GM21529 (cell line): ENCODE data around the gene GALK1.

Source experiments
- ATAC-seq: cut with Tn5 transposase; IDR thresholded peaks from one replicate; pipeline ENCODE4 v1.9.1; 2021; ENCODE audit not compliant: unreplicated experiment

Gene GALK1

DNA sequence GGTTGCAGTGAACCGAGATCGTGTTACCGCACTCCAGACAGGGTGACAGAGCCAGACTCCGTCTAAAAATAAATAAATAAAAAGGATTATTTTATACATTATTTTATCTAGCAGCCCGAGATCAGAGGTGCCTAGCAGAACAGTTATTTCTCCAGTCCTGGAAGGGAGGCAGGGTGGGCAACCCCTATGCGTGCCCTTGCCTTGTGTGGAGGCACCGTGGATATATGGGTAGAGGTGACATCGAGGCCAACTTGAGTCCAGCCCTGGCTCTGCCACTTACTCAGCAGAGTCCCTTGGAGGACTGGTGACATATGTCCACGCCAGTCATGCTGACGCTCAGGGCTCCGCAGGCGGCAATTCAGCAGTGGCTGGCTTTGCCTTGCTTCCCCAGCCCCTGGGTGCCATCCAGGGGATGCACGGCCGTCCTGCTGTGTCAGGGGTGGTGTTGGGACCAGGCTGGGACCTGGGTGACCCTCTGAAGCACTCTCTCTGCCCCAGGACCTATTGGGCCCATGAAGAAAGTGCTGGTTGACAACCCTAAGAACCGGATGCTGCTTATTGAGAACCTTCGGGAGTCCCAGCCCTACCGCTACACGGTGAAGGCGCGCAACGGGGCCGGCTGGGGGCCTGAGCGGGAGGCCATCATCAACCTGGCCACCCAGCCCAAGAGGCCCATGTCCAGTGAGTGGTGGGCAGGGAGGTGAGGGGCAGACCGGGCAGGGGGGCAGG lies 13.2 kb downstream of the GALK1 start:
- no peak for ATAC-seq

GRCh38 chr17:75750661-75751423 lies 14.2 kb downstream of the GALK1 start:
- no peak for ATAC-seq

GRCh38 chr17:75749545-75750389 lies 15.2 kb downstream of the GALK1 start:
- peak; percentile 45 for ATAC-seq

DNA sequence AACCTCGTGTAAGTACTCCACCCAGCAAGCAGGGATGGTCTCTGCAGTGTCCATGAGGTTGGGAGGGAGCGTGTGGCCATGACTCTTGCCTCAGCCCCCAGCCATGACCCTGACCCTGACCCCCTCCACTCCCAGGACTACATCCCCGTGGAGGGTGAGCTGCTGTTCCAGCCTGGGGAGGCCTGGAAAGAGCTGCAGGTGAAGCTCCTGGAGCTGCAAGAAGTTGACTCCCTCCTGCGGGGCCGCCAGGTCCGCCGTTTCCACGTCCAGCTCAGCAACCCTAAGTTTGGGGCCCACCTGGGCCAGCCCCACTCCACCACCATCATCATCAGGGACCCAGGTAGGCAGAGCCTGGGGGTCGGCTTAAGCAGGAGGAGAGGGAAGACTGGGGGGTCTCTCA lies 16.3 kb downstream of the GALK1 start:
- no peak for ATAC-seq

DNA sequence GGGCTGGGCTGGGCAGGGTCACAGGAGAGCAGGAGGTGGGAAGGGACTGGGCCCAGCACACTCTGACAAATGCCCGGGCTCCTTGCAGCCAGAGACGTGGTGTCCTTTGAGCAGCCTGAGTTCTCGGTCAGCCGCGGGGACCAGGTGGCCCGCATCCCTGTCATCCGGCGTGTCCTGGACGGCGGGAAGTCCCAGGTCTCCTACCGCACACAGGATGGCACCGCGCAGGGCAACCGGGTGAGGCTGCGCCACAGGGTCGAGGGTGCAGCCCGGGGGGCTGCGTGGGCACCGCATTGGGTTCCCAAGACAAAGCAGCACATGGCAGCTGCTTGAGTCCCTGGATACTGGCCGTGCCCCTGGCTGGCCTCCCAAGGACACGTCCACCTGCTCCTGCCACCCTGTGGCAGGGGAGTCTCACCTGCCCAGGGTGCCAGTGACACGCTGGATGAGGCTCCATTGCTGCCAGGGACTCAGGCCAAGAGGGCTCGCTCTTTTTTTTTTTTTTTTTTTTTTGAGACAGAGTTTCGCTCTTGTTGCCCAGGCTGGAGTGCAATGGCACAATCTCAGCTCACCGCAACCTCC lies 21.3 kb downstream of the GALK1 start:
- no peak for ATAC-seq

DNA sequence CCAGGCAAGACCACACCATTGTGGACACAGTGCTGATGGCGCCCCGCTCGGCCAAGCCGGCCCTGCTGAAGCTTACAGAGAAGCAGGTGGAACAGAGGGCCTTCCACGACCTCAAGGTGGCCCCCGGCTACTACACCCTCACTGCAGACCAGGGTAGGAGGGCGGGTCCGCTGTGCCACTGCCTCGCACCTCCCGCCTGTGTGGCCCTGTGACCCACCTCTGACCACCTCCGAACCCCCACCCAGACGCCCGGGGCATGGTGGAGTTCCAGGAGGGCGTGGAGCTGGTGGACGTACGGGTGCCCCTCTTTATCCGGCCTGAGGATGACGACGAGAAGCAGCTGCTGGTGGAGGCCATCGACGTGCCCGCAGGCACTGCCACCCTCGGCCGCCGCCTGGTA lies 22.7 kb downstream of the GALK1 start:
- no peak for ATAC-seq

- ATAC-seq: no peak
Measured at GRCh38 chr17:75740631-75741077, 24.3 kb downstream of the GALK1 start.

- no peak for ATAC-seq
Measured at GRCh38 chr17:75740215-75740614, 24.8 kb downstream of the GALK1 start.

DNA sequence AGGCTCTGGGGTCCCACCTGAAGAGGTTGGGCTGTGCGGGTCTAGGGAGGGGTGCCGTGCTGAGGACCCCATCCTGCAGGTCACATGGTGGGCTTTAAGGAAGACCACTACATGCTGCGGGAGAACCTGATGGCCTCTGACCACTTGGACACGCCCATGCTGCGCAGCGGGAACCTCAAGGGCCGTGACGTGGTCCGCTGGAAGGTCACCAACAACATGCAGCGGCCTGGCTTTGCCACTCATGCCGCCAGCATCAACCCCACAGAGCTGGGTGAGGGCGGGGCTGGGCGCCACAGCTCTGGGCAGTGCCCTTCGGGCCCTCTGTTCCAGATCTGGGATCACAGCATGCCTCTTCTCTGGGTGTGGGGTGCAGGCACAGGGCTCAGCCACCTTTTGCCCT lies 25.2 kb downstream of the GALK1 start:
- ATAC-seq: no peak

DNA sequence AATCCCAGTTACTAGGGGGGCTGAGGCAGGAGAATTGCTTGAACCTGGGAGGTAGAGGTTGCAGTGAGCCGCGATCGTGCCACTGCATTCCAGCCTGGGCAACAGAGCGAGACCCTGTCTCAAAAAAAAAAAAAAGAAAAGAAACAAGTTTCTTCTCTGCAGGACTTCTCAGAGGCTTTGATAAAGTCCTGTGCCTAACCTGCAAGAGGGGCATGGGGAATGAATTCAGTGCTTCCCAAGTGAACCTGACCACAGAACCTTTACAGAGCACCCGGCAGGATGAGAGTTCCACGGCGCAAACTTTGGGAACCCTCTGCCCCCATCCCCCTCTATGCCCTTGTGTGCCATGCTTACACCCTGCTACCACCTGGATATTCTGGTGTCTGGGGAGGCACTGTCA lies 25.8 kb downstream of the GALK1 start:
- no peak for ATAC-seq

- ATAC-seq: no peak
Measured at GRCh38 chr17:75738218-75738802, 26.7 kb downstream of the GALK1 start.

DNA sequence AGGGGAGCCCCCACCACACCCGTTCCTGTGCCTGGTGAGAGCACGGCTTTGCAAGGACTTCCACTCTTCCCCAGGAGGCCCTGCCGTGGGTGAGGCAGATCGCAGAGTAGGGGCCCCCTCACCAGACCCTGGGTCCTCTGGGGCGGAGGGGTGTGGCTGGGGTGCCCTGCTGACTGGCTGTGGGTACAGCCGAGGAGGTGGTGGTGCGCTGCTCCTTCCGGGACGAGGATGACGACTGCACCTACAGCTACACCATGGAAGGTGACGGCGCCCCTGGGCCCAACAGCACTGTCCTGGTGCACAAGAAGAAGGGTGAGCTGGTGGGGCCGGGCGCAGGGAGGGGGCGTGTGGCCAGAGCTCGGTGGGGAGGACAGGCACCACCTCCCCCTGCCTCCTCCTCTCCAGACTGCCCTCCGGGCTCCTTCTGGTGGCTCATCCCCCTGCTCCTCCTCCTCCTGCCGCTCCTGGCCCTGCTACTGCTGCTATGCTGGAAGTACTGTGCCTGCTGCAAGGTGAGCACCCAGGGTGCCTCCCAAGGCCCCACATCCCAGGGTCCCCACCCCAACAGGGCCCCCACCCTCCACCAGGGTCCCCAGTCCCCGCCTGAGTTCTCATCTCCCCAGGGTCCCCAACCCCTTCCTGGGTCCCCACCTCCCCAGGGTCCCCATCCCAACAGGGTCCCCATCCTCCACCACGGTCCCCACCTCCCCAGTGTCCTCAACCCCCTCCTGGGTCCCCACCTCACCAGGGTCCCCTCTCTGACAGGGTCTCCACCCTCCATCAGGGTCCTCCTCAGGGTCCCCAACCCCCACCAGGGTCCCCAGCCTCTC lies 27.6 kb downstream of the GALK1 start:
- no peak for ATAC-seq

GRCh38 chr17:75736173-75736835 lies 28.7 kb downstream of the GALK1 start:
- no peak for ATAC-seq

DNA sequence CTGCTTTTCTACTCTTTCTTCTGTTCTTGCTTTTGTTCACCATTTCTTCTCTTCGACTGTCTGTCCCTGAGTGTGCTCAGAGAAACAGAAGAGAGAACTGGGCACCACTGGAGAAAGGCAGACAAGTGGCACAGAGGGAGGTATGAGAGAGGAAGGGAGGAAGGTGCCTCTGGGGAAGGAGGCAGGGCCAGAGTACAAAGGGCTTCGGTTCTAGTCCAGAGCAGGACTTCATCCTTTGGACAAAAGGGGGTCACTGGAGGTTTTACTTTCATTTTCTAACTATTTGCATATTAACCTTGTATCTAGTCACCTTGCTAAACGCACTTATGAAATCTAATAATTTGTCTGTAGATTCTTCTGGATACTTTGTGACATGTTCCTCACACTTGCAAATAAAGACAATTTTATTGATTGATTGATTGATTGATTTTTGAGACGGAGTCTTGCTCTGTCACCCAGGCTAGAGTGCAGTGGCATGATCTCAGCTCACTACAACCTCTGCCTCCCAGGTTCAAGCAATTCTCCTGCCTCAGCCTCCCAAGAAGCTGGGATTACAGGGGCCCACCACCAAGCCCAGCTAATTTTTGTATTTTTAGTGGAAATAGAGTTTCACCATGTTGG lies 30.2 kb downstream of the GALK1 start:
- no peak for ATAC-seq

DNA sequence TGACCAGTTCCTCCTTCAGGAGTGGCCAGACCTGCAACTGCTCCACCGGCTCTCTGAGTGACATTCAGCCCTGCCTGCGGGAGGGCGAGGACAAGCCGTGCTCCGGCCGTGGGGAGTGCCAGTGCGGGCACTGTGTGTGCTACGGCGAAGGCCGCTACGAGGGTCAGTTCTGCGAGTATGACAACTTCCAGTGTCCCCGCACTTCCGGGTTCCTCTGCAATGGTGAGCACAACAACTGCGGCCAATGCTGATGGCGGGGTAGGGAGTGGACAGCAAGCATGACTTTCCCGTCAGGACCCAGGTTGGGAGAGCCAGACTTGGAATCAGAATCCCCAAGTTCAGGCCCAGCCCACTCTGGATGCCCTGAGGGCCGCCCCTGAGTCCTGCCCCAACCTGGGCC lies 31.5 kb downstream of the GALK1 start:
- no peak for ATAC-seq

- no peak for ATAC-seq
Measured at GRCh38 chr17:75731716-75732498, 33.1 kb downstream of the GALK1 start.

DNA sequence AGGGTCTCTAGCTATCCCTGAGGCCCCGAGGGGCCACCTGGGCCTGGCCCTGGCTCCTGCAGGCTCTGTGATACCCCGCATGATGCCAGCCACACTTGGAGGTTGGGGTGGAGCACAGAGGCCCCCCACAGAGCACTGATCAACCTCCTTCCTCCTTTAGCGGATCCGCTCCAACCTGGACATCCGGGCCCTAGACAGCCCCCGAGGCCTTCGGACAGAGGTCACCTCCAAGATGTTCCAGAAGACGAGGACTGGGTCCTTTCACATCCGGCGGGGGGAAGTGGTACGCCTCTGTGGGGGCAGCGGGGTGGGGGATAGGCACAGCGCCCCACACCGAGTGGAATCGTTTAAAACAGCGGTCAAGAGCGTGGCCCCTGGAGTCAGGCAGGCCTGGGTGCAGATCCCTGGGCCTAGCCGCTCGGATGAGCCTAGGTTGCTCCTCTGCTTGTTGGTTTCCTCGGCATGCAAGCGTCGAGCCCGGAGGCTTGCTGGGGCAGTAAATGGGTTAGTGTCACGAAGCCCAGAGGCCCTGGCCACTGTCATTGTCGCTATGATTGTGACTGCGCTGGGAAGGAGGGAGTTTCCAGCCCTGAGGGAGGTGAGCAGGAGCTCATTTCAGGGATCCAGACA lies 33.8 kb downstream of the GALK1 start:
- ATAC-seq: no peak

GRCh38 chr17:75730065-75730464 lies 34.9 kb downstream of the GALK1 start:
- no peak for ATAC-seq
